ENCODE results near the gene PWWP2A. TPM values are rescaled to one million over a fixed set of nuclear protein-coding genes. Genes with fewer than 3 reads are reported as not detected.

PWWP2A gene
- polyA plus RNA-seq, 2 of the 4 experiments (the other 2 are of a cell fraction): 9.0 to 10.9 TPM

- CTCF ChIA-PET: interaction anchor here (1.8 to 2.8 kb wide), 2 partner anchors 24 to 32 kb away, joined by 4 to 10 read pairs; no protein-coding TSS in a partner anchor
- FAIRE-seq (no peak), ATAC-seq (peak; percentile 67 to 77; a peak in 4 of 6 replicates), DNase-seq (ENCODE audit: low read depth in 1 of 2, low spot score in 1 of 2) (peak; percentile 21 to 39)
- Histone ChIP-seq H3K4me3 (no peak overlapping the region), H3K27ac (peak overlapping the region; percentile 10 to 77; a peak in 4 of 6 replicates), H3K4me1 (peaks cover 28% of the 10 kb centered on the region), H3K4me2 (peak overlapping the region; percentile 53), H3K9me3 (no peaks in the 10 kb centered on the region)
- TF ChIP-seq RFX5 (IDR thresholded peaks at IDR 0.05) (no peak), HDAC2 (IDR thresholded peaks at IDR 0.05) (no peak), NR3C1 (IDR thresholded peaks at IDR 0.05) (no peak), GATA3 (IDR thresholded peaks at IDR 0.05; ENCODE audit: borderline replicate concordance) (no peak), CEBPB (IDR thresholded peaks at IDR 0.05) (no peak), BCL3 (IDR thresholded peaks at IDR 0.05) (no peak), KDM5A (IDR thresholded peaks at IDR 0.05) (no peak)
- POLR2A ChIA-PET: interaction anchor here (1.1 to 1.3 kb wide), 2 partner anchors 35 to 82 kb away, joined by 4 to 6 read pairs; partner anchors contain the start of gene PWWP2A
- 10% methylated on average over 3 of the region's 3 CpGs for WGBS (ENCODE audit: missing lambda C conversion rate)
These were observed 35.7 kb downstream of the PWWP2A start for GRCh38 chr5:160083501-160083900.

GRCh38 chr5:160082614-160083500 lies 36.4 kb downstream of the PWWP2A start:
- H3K27ac ChIP-seq: peak overlapping the region; percentile 46 to 77
- POLR2A ChIA-PET: interaction anchor here (1.1 to 1.3 kb wide), 2 partner anchors 36 to 83 kb away, joined by 4 to 6 read pairs; partner anchors contain the start of gene PWWP2A
- FAIRE-seq (no peak), DNase-seq (ENCODE audit: low read depth in 1 of 2, low spot score in 1 of 2) (peak in 1 of 2 experiments; percentile 42), ATAC-seq (peak; percentile 33 to 78; a peak in 5 of 6 replicates)
- H3K4me1 ChIP-seq: peaks cover 28% of the 10 kb centered on the region
- H3K4me3 ChIP-seq: no peak overlapping the region
- H3K9me3 ChIP-seq: no peaks in the 10 kb centered on the region
- CTCF ChIA-PET: interaction anchor here (0.5 to 2.8 kb wide), 3 partner anchors 25 to 92 kb away, joined by 4 to 10 read pairs (median 4); no protein-coding TSS in a partner anchor
- TF ChIP-seq GATA3 (IDR thresholded peaks at IDR 0.05; ENCODE audit: borderline replicate concordance): peak; percentile 38; the same call in 1 of the 2 replicates
- TF ChIP-seq HOXB5 (CRISPR knock-in tag; IDR thresholded peaks at IDR 0.05): no peak
- no peak for TF ChIP-seq BCL3 (IDR thresholded peaks at IDR 0.05)
- no peak for TF ChIP-seq ZSCAN20 (CRISPR knock-in tag; IDR thresholded peaks at IDR 0.05)
- peak overlapping the region; percentile 53 for H3K4me2 ChIP-seq
- WGBS (ENCODE audit: missing lambda C conversion rate): 52% methylated on average over 9 of the region's 9 CpGs

GRCh38 chr5:160081495-160081894 lies 37.8 kb downstream of the PWWP2A start:
- CTCF ChIA-PET: interaction anchor here (0.9 to 3.2 kb wide), 35 partner anchors 8 to 734 kb away, joined by 3 to 37 read pairs (median 4); no protein-coding TSS in a partner anchor
- FAIRE-seq: no peak
- DNase-seq (ENCODE audit: low read depth in 1 of 2, low spot score in 1 of 2): no peak
- POLR2A ChIA-PET: interaction anchor here (0.6 to 1.3 kb wide), 4 partner anchors 9 to 84 kb away, joined by 3 to 9 read pairs (median 4); no protein-coding TSS in a partner anchor
- Histone ChIP-seq H3K4me2 (no peak overlapping the region), H3K27ac (peak overlapping the region in 1 of 2 experiments; percentile 70; a peak in 3 of 6 replicates), H3K4me1 (peaks cover 28% of the 10 kb centered on the region), H3K4me3 (no peak overlapping the region), H3K9me3 (no peaks in the 10 kb centered on the region)
- TF ChIP-seq RFX5 (IDR thresholded peaks at IDR 0.05): no peak
- TF ChIP-seq HEYL (CRISPR knock-in tag; IDR thresholded peaks at IDR 0.05): no peak
- TF ChIP-seq ZC3H11A (IDR thresholded peaks at IDR 0.05): no peak
- no peak for TF ChIP-seq ATOH8 (CRISPR knock-in tag; IDR thresholded peaks at IDR 0.05; ENCODE audit: low read depth)
- no peak for TF ChIP-seq SREBF2 (IDR thresholded peaks at IDR 0.05)
- TF ChIP-seq E2F6 (IDR thresholded peaks at IDR 0.05; ENCODE audit: borderline replicate concordance, low read depth): no peak
- no peak for TF ChIP-seq TFCP2L1 (CRISPR knock-in tag; IDR thresholded peaks at IDR 0.05)
- no peak for TF ChIP-seq EP300 (IDR thresholded peaks at IDR 0.05)
- TF ChIP-seq HOXB5 (CRISPR knock-in tag; IDR thresholded peaks at IDR 0.05): no peak
- TF ChIP-seq MAFK (IDR thresholded peaks at IDR 0.05; ENCODE audit: partially characterized antibody): no peak
- TF ChIP-seq CEBPB (IDR thresholded peaks at IDR 0.05): no peak
- WGBS (ENCODE audit: missing lambda C conversion rate): 56% methylated on average over 3 of the region's 3 CpGs
- no peak for ATAC-seq

Data from A549 (cell line).